Epidermal melanocyte (primary cell): ENCODE results near the gene OR6A2.

Experiments
- DNase-seq: peaks from one replicate; pipeline ENCODE4 v3.0.0; 2011; ENCODE audit warnings: low spot score; ENCODE audit not compliant: insufficient read length

OR6A2 gene

DNA sequence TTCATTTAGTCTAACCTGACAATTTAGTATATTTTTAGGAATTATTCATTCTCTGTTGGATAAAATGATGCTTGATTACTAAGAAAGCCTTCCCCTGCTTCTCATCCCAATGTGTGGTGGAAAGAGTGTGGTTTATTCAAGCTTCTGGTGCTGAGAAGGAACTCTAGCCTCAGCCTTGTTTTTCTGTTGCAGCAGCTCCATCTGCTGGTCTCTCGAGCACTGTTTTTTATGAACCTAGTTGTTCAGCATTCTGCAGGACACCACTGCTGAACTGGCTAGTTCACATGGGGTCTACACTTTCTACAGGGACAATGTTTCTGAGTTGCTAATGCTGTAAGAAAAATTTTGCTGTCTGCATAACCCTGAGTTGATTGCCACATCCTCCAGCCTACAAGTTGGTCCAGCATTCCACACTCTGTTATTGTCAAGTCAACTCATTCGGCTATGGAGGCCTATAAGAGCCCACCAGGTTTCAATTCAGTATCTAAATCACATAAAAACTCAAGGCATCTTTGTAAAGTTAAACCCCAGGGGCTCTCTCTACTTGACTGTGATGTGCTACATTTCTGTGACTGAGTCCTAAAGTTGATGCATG lies 42.0 kb downstream of the OR6A2 start:
- DNase-seq = peak; percentile 62

GRCh38 chr11:6755953-6756347 lies 43.5 kb downstream of the OR6A2 start:
- DNase-seq = no peak

DNA sequence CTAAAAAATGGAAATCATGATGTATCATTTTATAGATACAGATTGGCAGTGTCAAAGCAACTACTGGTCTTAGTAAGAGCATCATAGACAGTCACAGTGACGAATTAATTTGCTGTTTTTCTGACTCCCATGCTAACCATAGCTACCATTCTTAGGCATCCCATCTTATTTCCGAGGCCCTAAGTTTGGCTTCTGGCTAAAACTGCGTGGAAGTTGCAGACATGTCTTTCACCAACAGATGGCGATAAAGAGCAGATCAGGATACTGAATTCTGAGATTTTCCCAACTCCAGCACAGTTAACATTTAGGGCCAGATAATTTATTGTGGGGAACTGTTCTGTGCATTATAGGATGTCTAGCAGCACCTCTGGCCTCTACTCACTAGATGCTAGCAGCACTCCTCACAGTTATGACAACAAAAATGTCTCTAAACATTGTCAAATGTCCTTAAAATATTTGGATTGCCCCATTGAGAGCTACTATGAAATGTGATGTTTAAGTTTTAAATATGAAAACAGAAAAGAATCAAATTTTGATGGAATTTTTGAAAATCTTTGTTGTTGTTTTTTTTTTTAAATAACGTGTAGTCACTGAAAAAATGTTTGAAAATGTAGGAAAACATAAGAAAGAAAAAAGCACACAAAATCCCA lies 44.1 kb downstream of the OR6A2 start:
- DNase-seq = peak; percentile 32

- no peak for DNase-seq
Measured at GRCh38 chr11:6747097-6747668, 52.3 kb downstream of the OR6A2 start.

DNA sequence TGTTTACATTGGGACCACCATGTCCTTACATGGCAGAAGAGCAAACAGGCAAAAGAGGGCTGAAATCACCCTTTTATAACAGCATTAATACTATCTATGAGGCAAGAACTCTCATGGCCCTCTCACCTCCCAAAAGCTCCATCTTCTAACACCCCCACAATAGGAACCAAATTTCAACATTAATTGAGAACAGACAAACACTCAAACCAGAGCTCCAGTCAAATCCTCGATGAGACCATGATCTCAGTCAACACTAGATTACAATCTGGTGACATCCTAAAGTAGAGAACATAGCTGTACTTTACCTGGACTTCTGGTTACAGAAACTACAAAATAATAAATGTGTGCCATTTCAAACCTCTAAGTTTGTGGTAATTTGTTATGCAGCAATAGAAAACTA lies 52.9 kb downstream of the OR6A2 start:
- DNase-seq = no peak

DNA sequence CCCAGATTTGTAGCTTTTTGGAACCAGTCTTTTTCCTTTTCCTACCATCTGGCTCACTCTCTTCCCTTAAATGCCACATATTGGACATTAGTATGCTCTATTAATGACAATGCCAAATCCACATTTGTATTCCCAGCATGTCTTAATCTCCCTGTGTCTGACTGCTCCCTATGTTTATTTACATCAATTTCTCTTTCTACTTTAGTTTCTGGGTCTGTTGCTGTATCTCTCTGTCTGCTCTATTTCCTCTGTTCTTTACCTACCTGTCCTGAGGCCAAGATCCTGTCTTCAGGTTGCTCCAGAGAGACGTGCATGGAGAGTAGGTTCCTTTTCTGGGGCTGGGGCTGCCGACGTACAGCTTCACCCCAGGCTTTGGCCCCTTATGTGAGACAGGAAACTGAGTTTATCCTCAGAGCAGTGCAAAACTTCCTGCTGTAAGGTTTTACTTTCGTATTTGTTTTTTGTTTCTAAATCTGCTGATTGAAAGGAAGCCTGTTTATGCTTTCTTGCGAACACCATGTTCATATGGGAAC lies 53.3 kb downstream of the OR6A2 start:
- DNase-seq = no peak

- no peak for DNase-seq
Measured at GRCh38 chr11:6745465-6746015, 53.9 kb downstream of the OR6A2 start.

GRCh38 chr11:6745018-6745417 lies 54.5 kb downstream of the OR6A2 start:
- DNase-seq = no peak

- no peak for DNase-seq
Measured at GRCh38 chr11:6742260-6742659, 57.2 kb downstream of the OR6A2 start.
